ENCODE data around the gene RHOV. TPM values are rescaled to one million over a fixed set of nuclear protein-coding genes. Genes with fewer than 3 reads are reported as not detected.
A peak's percentile ranks its signal among the peaks of the same experiment; 100 is the strongest.

RHOV gene
- total and polyA plus RNA-seq, 2 experiments from 2014 or later = 1.7 to 6.1 TPM

DNA sequence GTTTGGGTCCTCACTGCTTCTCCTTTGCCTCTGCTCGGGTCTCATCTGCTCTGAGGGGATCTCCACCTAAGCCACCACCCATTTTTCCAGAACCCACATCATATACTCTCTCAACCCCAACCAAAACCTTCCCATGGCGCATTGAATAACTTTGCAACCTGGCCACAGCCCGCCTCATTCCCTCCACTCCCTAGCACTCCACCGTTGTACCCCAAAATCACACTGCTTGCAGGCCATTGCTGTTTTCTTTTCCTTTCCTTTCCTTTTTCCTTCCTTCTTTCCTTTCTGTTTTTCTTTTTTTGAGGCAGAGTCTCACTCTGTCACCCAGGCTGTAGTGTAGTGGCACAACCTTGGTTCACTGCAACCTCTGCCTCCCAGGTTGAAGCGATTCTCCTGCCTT is 17.1 kb upstream of the RHOV start:
- Histone ChIP-seq H3K4me2 (no peak overlapping the region), H4K20me1 (ENCODE audit: insufficient read depth, poor library complexity, severe bottlenecking) (no peaks in the 10 kb centered on the region), H3K27me3 (no peaks in the 10 kb centered on the region), H3K9me2 (replicated peaks; ENCODE audit: insufficient read depth) (no peaks in the 10 kb centered on the region), H3K27ac (peak overlapping the region; percentile 37), H2AFZ (no peak overlapping the region), H3K9me3 (ENCODE audit: low read depth) (no peaks in the 10 kb centered on the region), H3K4me1 (ENCODE audit: insufficient read depth) (peaks cover 9% of the 10 kb centered on the region), H3K4me3 (no peak overlapping the region), H3K79me2 (peaks cover 15% of the 10 kb centered on the region), H3K36me3 (replicated peaks; ENCODE audit: insufficient read depth, low read depth) (no peaks in the 10 kb centered on the region)
- 92% methylated on average over 5 of the region's 5 CpGs for WGBS (ENCODE audit: low lambda C conversion rate, missing lambda C conversion rate)
- DNase-seq (ENCODE audit: low spot score) = no peak
- TF ChIP-seq EZH2 (IDR thresholded peaks at IDR 0.05; ENCODE audit: borderline replicate concordance) = no peak
- no peak for TF ChIP-seq CTCF (IDR thresholded peaks at IDR 0.05; ENCODE audit: poor library complexity)
- TF ChIP-seq EZH2phosphoT487 (IDR thresholded peaks at IDR 0.05; ENCODE audit: low read depth, severe bottlenecking, unreplicated experiment) = no peak

- no peak for DNase-seq (ENCODE audit: low spot score)
- Histone ChIP-seq H3K4me1 (ENCODE audit: insufficient read depth) (peaks cover 9% of the 10 kb centered on the region), H4K20me1 (ENCODE audit: insufficient read depth, poor library complexity, severe bottlenecking) (no peaks in the 10 kb centered on the region), H3K4me2 (no peak overlapping the region), H3K9me3 (ENCODE audit: low read depth) (no peaks in the 10 kb centered on the region), H2AFZ (no peak overlapping the region), H3K79me2 (no peaks in the 10 kb centered on the region), H3K27me3 (no peaks in the 10 kb centered on the region), H3K9me2 (replicated peaks; ENCODE audit: insufficient read depth) (no peaks in the 10 kb centered on the region), H3K4me3 (no peak overlapping the region), H3K27ac (no peak overlapping the region), H3K36me3 (replicated peaks; ENCODE audit: insufficient read depth, low read depth) (no peaks in the 10 kb centered on the region)
- TF ChIP-seq EZH2 (IDR thresholded peaks at IDR 0.05; ENCODE audit: borderline replicate concordance) = no peak
- no peak for TF ChIP-seq CTCF (IDR thresholded peaks at IDR 0.05; ENCODE audit: poor library complexity)
- no peak for TF ChIP-seq EZH2phosphoT487 (IDR thresholded peaks at IDR 0.05; ENCODE audit: low read depth, severe bottlenecking, unreplicated experiment)
Measured at GRCh38 chr15:40889112-40889511, 15.1 kb upstream of the RHOV start.

DNA sequence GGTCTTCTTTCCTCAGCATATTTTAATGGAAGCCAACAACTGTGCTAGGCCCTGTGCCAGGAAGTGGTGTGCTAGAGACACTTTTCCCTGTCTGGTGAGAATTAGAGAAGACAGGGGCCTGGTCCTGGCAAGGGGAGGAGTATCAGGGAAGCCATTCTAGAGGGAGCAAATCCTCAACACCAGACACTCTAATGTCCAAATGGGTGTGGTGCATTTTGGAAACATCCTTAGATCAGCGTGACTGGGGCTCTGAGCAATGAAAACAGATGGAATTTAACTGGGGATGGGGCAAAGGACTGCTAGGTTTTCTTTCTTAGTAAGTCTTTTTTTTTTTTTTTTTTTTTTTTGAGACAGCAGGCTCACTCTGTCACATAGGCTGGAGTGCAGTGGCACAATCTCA is 12.6 kb upstream of the RHOV start:
- WGBS (ENCODE audit: low lambda C conversion rate, missing lambda C conversion rate) = 78% methylated on average over 1 of the region's 1 CpG
- Histone ChIP-seq H3K79me2 (no peaks in the 10 kb centered on the region), H4K20me1 (ENCODE audit: insufficient read depth, poor library complexity, severe bottlenecking) (no peaks in the 10 kb centered on the region), H3K36me3 (replicated peaks; ENCODE audit: insufficient read depth, low read depth) (no peaks in the 10 kb centered on the region), H2AFZ (no peak overlapping the region), H3K27me3 (no peaks in the 10 kb centered on the region), H3K9me3 (ENCODE audit: low read depth) (no peaks in the 10 kb centered on the region), H3K27ac (no peak overlapping the region), H3K4me1 (ENCODE audit: insufficient read depth) (no peaks in the 10 kb centered on the region), H3K4me2 (no peak overlapping the region), H3K9me2 (replicated peaks; ENCODE audit: insufficient read depth) (no peaks in the 10 kb centered on the region), H3K4me3 (no peak overlapping the region)
- DNase-seq (ENCODE audit: low spot score) = no peak
- TF ChIP-seq CTCF (IDR thresholded peaks at IDR 0.05; ENCODE audit: poor library complexity) = no peak
- TF ChIP-seq EZH2 (IDR thresholded peaks at IDR 0.05; ENCODE audit: borderline replicate concordance) = no peak
- no peak for TF ChIP-seq EZH2phosphoT487 (IDR thresholded peaks at IDR 0.05; ENCODE audit: low read depth, severe bottlenecking, unreplicated experiment)

DNA sequence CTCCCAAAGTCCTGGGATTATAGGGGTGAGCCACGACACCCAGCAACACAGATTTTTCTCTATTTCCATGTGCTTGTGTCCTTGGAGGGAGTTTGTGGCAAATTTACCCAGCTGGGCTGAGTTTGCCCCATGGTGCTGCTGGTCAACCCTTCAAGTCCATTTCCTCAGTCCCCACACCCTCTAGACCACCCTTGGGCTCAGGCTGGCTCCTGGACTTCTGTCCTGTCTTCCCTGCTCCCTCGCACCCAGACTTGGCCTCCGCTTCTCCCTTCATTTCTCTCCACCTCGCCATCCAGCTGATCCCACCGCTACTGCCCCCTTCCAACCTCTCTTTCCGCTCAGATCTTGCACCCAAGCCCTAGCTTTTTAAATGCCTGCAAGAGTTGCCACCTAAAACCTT is 7.3 kb upstream of the RHOV start:
- Histone ChIP-seq H3K36me3 (replicated peaks; ENCODE audit: insufficient read depth, low read depth) (no peaks in the 10 kb centered on the region), H3K27me3 (no peaks in the 10 kb centered on the region), H2AFZ (no peak overlapping the region), H3K79me2 (no peaks in the 10 kb centered on the region), H3K9me3 (ENCODE audit: low read depth) (no peaks in the 10 kb centered on the region), H4K20me1 (ENCODE audit: insufficient read depth, poor library complexity, severe bottlenecking) (no peaks in the 10 kb centered on the region), H3K4me3 (no peak overlapping the region), H3K4me2 (no peak overlapping the region), H3K27ac (no peak overlapping the region), H3K4me1 (ENCODE audit: insufficient read depth) (no peaks in the 10 kb centered on the region), H3K9me2 (replicated peaks; ENCODE audit: insufficient read depth) (no peaks in the 10 kb centered on the region)
- DNase-seq (ENCODE audit: low spot score) = no peak
- no peak for TF ChIP-seq EZH2phosphoT487 (IDR thresholded peaks at IDR 0.05; ENCODE audit: low read depth, severe bottlenecking, unreplicated experiment)
- WGBS (ENCODE audit: low lambda C conversion rate, missing lambda C conversion rate) = 96% methylated on average over 6 of the region's 6 CpGs

All from hepatocyte (in vitro differentiated cells).